ENCODE measurements around the gene F7.

DNA sequence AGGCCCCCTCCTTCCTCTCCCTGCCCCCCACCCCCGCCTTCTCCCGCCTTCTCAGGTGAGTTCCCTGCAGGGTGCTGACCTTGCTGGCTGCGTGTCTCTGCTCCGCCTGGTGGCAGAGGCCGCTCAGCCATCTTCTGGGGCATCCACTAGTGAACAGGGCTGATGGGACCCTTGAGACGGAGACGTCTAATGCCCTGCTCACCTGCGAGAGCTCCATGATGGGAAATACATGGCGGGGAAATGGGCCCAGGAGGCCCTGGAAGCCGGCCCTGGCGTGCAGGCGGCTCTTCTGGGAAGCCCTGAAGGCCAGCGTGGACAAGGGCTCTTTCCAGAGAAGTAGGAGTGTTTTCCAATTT lies 15.2 kb upstream of the F7 start:
- TF ChIP-seq, protein P1, sequence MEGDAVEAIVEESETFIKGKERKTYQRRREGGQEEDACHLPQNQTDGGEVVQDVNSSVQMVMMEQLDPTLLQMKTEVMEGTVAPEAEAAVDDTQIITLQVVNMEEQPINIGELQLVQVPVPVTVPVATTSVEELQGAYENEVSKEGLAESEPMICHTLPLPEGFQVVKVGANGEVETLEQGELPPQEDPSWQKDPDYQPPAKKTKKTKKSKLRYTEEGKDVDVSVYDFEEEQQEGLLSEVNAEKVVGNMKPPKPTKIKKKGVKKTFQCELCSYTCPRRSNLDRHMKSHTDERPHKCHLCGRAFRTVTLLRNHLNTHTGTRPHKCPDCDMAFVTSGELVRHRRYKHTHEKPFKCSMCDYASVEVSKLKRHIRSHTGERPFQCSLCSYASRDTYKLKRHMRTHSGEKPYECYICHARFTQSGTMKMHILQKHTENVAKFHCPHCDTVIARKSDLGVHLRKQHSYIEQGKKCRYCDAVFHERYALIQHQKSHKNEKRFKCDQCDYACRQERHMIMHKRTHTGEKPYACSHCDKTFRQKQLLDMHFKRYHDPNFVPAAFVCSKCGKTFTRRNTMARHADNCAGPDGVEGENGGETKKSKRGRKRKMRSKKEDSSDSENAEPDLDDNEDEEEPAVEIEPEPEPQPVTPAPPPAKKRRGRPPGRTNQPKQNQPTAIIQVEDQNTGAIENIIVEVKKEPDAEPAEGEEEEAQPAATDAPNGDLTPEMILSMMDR (IDR thresholded peaks at IDR 0.05): no peak
- TF ChIP-seq POLR2AphosphoS5 (IDR thresholded peaks at IDR 0.05) (no peak), POLR2A (IDR thresholded peaks at IDR 0.05) (no peak)
